HepG2 (cell line): ENCODE results near the gene PLRG1. TPM values are rescaled to one million over a fixed set of nuclear protein-coding genes. Genes with fewer than 3 reads are reported as not detected.

Experiments used
- CC2D1A ChIP-seq: sonication (generic); formaldehyde crosslinking; IDR thresholded peaks from 2 replicates; pipeline ENCODE4 v1.8.1; 2023; ENCODE audit warnings: mild to moderate bottlenecking, missing genetic modification reagents
- CCAR2 ChIP-seq: fragments of 200-400 bp; formaldehyde crosslinking; optimal IDR thresholded peaks from 2 replicates; pipeline ENCODE3; 2018; ENCODE audit warnings: low read depth, mild to moderate bottlenecking, low read length, moderate library complexity
- FOSL2 ChIP-seq: sonication (generic); formaldehyde crosslinking; IDR thresholded peaks from 2 replicates; pipeline ENCODE4 v1.4.0; 2020; ENCODE audit warnings: missing genetic modification reagents
- NCOA1 ChIP-seq: sonication (generic); formaldehyde crosslinking; IDR thresholded peaks from 2 replicates; pipeline ENCODE4 v1.9.0; 2021; ENCODE audit warnings: missing genetic modification reagents
- SP4 ChIP-seq: sonication (generic); formaldehyde crosslinking; IDR thresholded peaks from 2 replicates; pipeline ENCODE4 v1.8.1; 2023; ENCODE audit warnings: mild to moderate bottlenecking, missing genetic modification reagents
- ZBTB46 ChIP-seq: sonication (generic); formaldehyde crosslinking; IDR thresholded peaks from 2 replicates; pipeline ENCODE4 v1.4.0; 2020; ENCODE audit warnings: mild to moderate bottlenecking, missing genetic modification reagents, borderline replicate concordance
- ZNF335 ChIP-seq: sonication (generic); formaldehyde crosslinking; IDR thresholded peaks from 2 replicates; pipeline ENCODE4 v1.4.0; 2020; ENCODE audit warnings: missing genetic modification reagents
- ZNF749 ChIP-seq: sonication (generic); formaldehyde crosslinking; IDR thresholded peaks from 2 replicates; pipeline ENCODE4 v1.8.0; 2022; ENCODE audit warnings: mild to moderate bottlenecking, missing genetic modification reagents, moderate library complexity, borderline replicate concordance
- ZNF850 ChIP-seq: sonication (generic); formaldehyde crosslinking; conservative IDR thresholded peaks from 2 replicates; pipeline ENCODE4 v1.9.0; 2021; ENCODE audit warnings: mild to moderate bottlenecking, missing genetic modification reagents
- polyA plus RNA-seq, 8 experiments: library from polyadenylated mRNA; depleted of rRNA in 3 of 8; stranded (reverse) in 7 of 8; unstranded in 1 of 8; fragments of >200 nt; fragmentation: Illumina TruSeq in 4 of 8; extraction: Trizol in 4 of 8; gene quantifications; 2 replicates each; pipeline versions ENCODE4 v1.2.1 to v1.2.3, GENCODE V29; 2011 to 2016; ENCODE audit warnings: low read depth in 4 of 8, missing spikeins in 1 of 8, mixed read lengths in 1 of 8; ENCODE audit not compliant: insufficient read depth in 1 of 8
- total RNA-seq, 5 experiments: library from RNA; depleted of rRNA; stranded (reverse); fragments of >200 nt; fragmentation: Illumina TruSeq; extraction: Trizol; gene quantifications; 2 replicates each; pipeline ENCODE4 v1.2.3, GENCODE V29; 2016; ENCODE audit warnings: low read depth in 1 of 5
- TF ChIP-seq, protein P1 (sequence below): sonication (generic); formaldehyde crosslinking; IDR thresholded peaks from 2 replicates; pipeline ENCODE4 v1.4.0; 2020; ENCODE audit warnings: low read depth, mild to moderate bottlenecking, missing genetic modification reagents
- TF ChIP-seq, protein P2 (sequence below): sonication (generic); formaldehyde crosslinking; IDR thresholded peaks from 2 replicates; pipeline ENCODE4; 2020; ENCODE audit warnings: missing genetic modification reagents, mild to moderate bottlenecking, borderline replicate concordance
- TF ChIP-seq, protein P3 (sequence below), 2 experiments: sonication (generic) in 1 of 2; formaldehyde crosslinking in 1 of 2; IDR thresholded peaks; 2 replicates each; pipeline versions ENCODE4 v1.4.0 to v1.6.1; 2016 to 2020; ENCODE audit warnings: borderline replicate concordance in 1 of 2, low read depth in 1 of 2, mild to moderate bottlenecking in 1 of 2, missing genetic modification reagents in 1 of 2
- TF ChIP-seq, protein P4 (sequence below): sonication (generic); formaldehyde crosslinking; IDR thresholded peaks from 2 replicates; pipeline ENCODE4 v1.5.0; 2020; ENCODE audit warnings: missing genetic modification reagents, mild to moderate bottlenecking, borderline replicate concordance

PLRG1 gene
- total and polyA plus RNA-seq, 2 of the 13 experiments (the other 11 are each of a cell fraction or from before 2014, with no cell fraction given) = 77.3 to 110 TPM

GRCh38 chr4:154597798-154598774, 47.9 kb upstream of the PLRG1 start (continued):
- TF ChIP-seq, protein P1, sequence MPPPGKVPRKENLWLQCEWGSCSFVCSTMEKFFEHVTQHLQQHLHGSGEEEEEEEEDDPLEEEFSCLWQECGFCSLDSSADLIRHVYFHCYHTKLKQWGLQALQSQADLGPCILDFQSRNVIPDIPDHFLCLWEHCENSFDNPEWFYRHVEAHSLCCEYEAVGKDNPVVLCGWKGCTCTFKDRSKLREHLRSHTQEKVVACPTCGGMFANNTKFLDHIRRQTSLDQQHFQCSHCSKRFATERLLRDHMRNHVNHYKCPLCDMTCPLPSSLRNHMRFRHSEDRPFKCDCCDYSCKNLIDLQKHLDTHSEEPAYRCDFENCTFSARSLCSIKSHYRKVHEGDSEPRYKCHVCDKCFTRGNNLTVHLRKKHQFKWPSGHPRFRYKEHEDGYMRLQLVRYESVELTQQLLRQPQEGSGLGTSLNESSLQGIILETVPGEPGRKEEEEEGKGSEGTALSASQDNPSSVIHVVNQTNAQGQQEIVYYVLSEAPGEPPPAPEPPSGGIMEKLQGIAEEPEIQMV (CRISPR knock-in tag) = no peak
- peak; percentile 35; the same call in 1 of the 2 replicates for TF ChIP-seq FOSL2 (CRISPR knock-in tag)
- no peak for TF ChIP-seq ZNF749 (CRISPR knock-in tag)
- TF ChIP-seq NCOA1 (CRISPR knock-in tag) = peak; percentile 88; the same call in 1 of the 2 replicates
- no peak for TF ChIP-seq ZNF335 (CRISPR knock-in tag)
- no peak for TF ChIP-seq SP4 (CRISPR knock-in tag)
- TF ChIP-seq, protein P2, sequence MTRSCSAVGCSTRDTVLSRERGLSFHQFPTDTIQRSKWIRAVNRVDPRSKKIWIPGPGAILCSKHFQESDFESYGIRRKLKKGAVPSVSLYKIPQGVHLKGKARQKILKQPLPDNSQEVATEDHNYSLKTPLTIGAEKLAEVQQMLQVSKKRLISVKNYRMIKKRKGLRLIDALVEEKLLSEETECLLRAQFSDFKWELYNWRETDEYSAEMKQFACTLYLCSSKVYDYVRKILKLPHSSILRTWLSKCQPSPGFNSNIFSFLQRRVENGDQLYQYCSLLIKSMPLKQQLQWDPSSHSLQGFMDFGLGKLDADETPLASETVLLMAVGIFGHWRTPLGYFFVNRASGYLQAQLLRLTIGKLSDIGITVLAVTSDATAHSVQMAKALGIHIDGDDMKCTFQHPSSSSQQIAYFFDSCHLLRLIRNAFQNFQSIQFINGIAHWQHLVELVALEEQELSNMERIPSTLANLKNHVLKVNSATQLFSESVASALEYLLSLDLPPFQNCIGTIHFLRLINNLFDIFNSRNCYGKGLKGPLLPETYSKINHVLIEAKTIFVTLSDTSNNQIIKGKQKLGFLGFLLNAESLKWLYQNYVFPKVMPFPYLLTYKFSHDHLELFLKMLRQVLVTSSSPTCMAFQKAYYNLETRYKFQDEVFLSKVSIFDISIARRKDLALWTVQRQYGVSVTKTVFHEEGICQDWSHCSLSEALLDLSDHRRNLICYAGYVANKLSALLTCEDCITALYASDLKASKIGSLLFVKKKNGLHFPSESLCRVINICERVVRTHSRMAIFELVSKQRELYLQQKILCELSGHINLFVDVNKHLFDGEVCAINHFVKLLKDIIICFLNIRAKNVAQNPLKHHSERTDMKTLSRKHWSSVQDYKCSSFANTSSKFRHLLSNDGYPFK (CRISPR knock-in tag) = no peak
- TF ChIP-seq CCAR2 = no peak
- no peak for TF ChIP-seq ZBTB46 (CRISPR knock-in tag)
- TF ChIP-seq, protein P3, sequence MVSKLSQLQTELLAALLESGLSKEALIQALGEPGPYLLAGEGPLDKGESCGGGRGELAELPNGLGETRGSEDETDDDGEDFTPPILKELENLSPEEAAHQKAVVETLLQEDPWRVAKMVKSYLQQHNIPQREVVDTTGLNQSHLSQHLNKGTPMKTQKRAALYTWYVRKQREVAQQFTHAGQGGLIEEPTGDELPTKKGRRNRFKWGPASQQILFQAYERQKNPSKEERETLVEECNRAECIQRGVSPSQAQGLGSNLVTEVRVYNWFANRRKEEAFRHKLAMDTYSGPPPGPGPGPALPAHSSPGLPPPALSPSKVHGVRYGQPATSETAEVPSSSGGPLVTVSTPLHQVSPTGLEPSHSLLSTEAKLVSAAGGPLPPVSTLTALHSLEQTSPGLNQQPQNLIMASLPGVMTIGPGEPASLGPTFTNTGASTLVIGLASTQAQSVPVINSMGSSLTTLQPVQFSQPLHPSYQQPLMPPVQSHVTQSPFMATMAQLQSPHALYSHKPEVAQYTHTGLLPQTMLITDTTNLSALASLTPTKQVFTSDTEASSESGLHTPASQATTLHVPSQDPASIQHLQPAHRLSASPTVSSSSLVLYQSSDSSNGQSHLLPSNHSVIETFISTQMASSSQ (IDR thresholded peaks at IDR 0.05; ENCODE audit: low read depth) = peak; percentile 98
- TF ChIP-seq, protein P3 (CRISPR knock-in tag; IDR thresholded peaks at IDR 0.05; ENCODE audit: borderline replicate concordance) = peak; percentile 98
- TF ChIP-seq CC2D1A (CRISPR knock-in tag) = no peak
- no peak for TF ChIP-seq ZNF850
- TF ChIP-seq, protein P4, sequence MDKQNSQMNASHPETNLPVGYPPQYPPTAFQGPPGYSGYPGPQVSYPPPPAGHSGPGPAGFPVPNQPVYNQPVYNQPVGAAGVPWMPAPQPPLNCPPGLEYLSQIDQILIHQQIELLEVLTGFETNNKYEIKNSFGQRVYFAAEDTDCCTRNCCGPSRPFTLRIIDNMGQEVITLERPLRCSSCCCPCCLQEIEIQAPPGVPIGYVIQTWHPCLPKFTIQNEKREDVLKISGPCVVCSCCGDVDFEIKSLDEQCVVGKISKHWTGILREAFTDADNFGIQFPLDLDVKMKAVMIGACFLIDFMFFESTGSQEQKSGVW (CRISPR knock-in tag) = no peak
